ENCODE data around the gene ATP11A. TPM values are rescaled to one million over a fixed set of nuclear protein-coding genes. Genes with fewer than 3 reads are reported as not detected.

Gene ATP11A
- total and polyA plus RNA-seq, 2 donors (not counting 3 experiments of a cell fraction or from before 2014, with no cell fraction given): 16.5 to 88.1 TPM

GRCh38 chr13:112771877-112772538 lies 82.2 kb downstream of the ATP11A start:
- FAIRE-seq: no peak
- Histone ChIP-seq H3K4me1 (ENCODE audit: control insufficient read depth, extremely low read depth, insufficient read depth, low read length) (no peaks in the 10 kb centered on the region), H4K20me1 (replicated peaks; ENCODE audit: control insufficient read depth, extremely low read depth, insufficient read depth, low read length) (no peaks in the 10 kb centered on the region), H3K9me1 (replicated peaks; ENCODE audit: control insufficient read depth, extremely low read depth, insufficient read depth, low read length) (no peaks in the 10 kb centered on the region), H3K27me3 (ENCODE audit: control insufficient read depth in 2 of 2, insufficient read depth in 2 of 2, low read length in 2 of 2) (no peaks in the 10 kb centered on the region), H3K27ac (ENCODE audit: insufficient read depth, low read depth, low read length) (no peak overlapping the region), H3K36me3 (ENCODE audit: control insufficient read depth in 2 of 2, extremely low read depth in 1 of 2, insufficient read depth in 2 of 2, low read length in 2 of 2) (peaks cover 2% of the 10 kb centered on the region in 2 experiments), H3K79me2 (ENCODE audit: control insufficient read depth, insufficient read depth, low read length) (no peaks in the 10 kb centered on the region), H3K9ac (replicated peaks; ENCODE audit: extremely low read depth, insufficient read depth, low read length) (no peak overlapping the region), H3K9me3 (replicated peaks; ENCODE audit: control insufficient read depth, insufficient read depth, low read length) (no peaks in the 10 kb centered on the region), H3K4me2 (ENCODE audit: insufficient read depth, low read length) (no peak overlapping the region), H2AFZ (ENCODE audit: low read depth, low read length) (no peak overlapping the region), H3K4me3 (replicated peaks in 1 of 3; ENCODE audit: insufficient read depth in 1 of 3, low read depth in 1 of 3, low read length in 3 of 3) (no peak overlapping the region)
- CTCF ChIA-PET: interaction anchor here (0.8 kb wide), 1 partner anchor 12 kb away, joined by 3 read pairs; no protein-coding TSS in a partner anchor
- POLR2A ChIA-PET: no interaction called here
- TF ChIP-seq FOS (IDR thresholded peaks at IDR 0.05; ENCODE audit: borderline replicate concordance, insufficient read depth, low read length) (no peak), EZH2 (IDR thresholded peaks at IDR 0.05; ENCODE audit: borderline replicate concordance, low read depth, low read length, severe bottlenecking) (no peak), GATA2 (IDR thresholded peaks at IDR 0.05; ENCODE audit: insufficient read depth, insufficient read length, low read depth, low read length) (no peak), POLR2AphosphoS5 (IDR thresholded peaks at IDR 0.05; ENCODE audit: insufficient read depth, low read depth, low read length) (no peak), POLR2A (IDR thresholded peaks at IDR 0.05; ENCODE audit: low read depth, low read length) (no peak), JUN (IDR thresholded peaks at IDR 0.05; ENCODE audit: borderline replicate concordance, insufficient read depth, insufficient read length, low read depth) (no peak), CTCF (IDR thresholded peaks at IDR 0.05; ENCODE audit: extremely low read depth in 1 of 2, insufficient read depth in 1 of 2, low read depth in 1 of 2, low read length in 2 of 2) (no peak), MAX (IDR thresholded peaks at IDR 0.05; ENCODE audit: insufficient read depth, insufficient read length) (no peak), MYC (IDR thresholded peaks at IDR 0.05; ENCODE audit: low read depth, low read length) (no peak)
- dilution Hi-C loops (cut with MboI; ENCODE audit: extremely low pct_ligation_motif_present, low sequenced_read_pairs): no loop called here
- no TSS peak for BruUV-seq (replicated peaks)
- intact Hi-C loops (cut with micrococcal nuclease): no loop called here
- no peak for DNase-seq (ENCODE audit: low read depth, low spot score)

All from endothelial cell of umbilical vein (primary cell).